ENCODE data around the gene GAB2. TPM values are rescaled to one million over a fixed set of nuclear protein-coding genes. Genes with fewer than 3 reads are reported as not detected.

GAB2 gene
- total and polyA plus RNA-seq, 2 of the 13 experiments (the other 11 are each of a cell fraction or from before 2014, with no cell fraction given) = 4.1 to 8.6 TPM

GRCh38 chr11:78451371-78452150, 33.9 kb upstream of the GAB2 start:
- no peak for FAIRE-seq
- Histone ChIP-seq H3K4me3 (replicated peaks in 1 of 3; ENCODE audit: insufficient read depth in 1 of 3, low read depth in 2 of 3, low read length in 3 of 3) (no peak overlapping the region), H3K36me3 (replicated peaks in 1 of 2; ENCODE audit: control insufficient read depth in 1 of 2, insufficient read depth in 2 of 2, low read length in 2 of 2) (peaks cover 2 to 33% of the 10 kb centered on the region in 2 experiments; a peak in 4 of 5 replicates), H3K27me3 (ENCODE audit: control insufficient read depth in 1 of 2, insufficient read depth in 2 of 2, low read length in 2 of 2) (no peaks in the 10 kb centered on the region), H3K9ac (ENCODE audit: insufficient read depth, low read depth, low read length) (no peak overlapping the region), H3K4me1 (ENCODE audit: insufficient read depth, low read length) (no peaks in the 10 kb centered on the region), H3K27ac (ENCODE audit: extremely low read length, insufficient read depth, low read length) (no peak overlapping the region), H3K4me2 (ENCODE audit: low read depth, low read length) (no peak overlapping the region), H2AFZ (ENCODE audit: low read length) (no peak overlapping the region), H3K79me2 (ENCODE audit: insufficient read depth, low read length) (no peaks in the 10 kb centered on the region), H4K20me1 (ENCODE audit: insufficient read depth, low read length) (no peaks in the 10 kb centered on the region), H3K9me3 (ENCODE audit: low read length) (no peaks in the 10 kb centered on the region)
- DNase-seq (ENCODE audit: low spot score) = no peak
- WGBS (ENCODE audit: low lambda C conversion rate) = 93% methylated on average over 5 of the region's 5 CpGs
- TF ChIP-seq HDAC2 (CRISPR knock-in tag; IDR thresholded peaks at IDR 0.05) = no peak
- TF ChIP-seq RFX1 (IDR thresholded peaks at IDR 0.05) = no peak
- TF ChIP-seq HINFP (CRISPR knock-in tag; IDR thresholded peaks at IDR 0.05; ENCODE audit: low read depth) = no peak
- no peak for TF ChIP-seq ZNF75D (CRISPR knock-in tag; IDR thresholded peaks at IDR 0.05; ENCODE audit: borderline replicate concordance)
- no peak for TF ChIP-seq ZNF414 (CRISPR knock-in tag; IDR thresholded peaks at IDR 0.05)
- CTCF ChIA-PET (ENCODE audit: low intra/inter-chr PET ratio, low total read pairs) = no interaction called here
- no TSS peak for BruUV-seq (replicated peaks)
- POLR2A ChIA-PET = no interaction called here
- ATAC-seq = no peak
- in situ Hi-C loops (cut with HindIII; ENCODE audit: extremely low pct_ligation_motif_present, low pct_unique_long_range_greater_than_20kb) (no loop called here), intact Hi-C loops (cut with micrococcal nuclease; ENCODE audit: unreplicated experiment) (no loop called here)

GRCh38 chr11:78450866-78451265, 33.2 kb upstream of the GAB2 start:
- Histone ChIP-seq H3K4me3 (replicated peaks in 1 of 3; ENCODE audit: insufficient read depth in 1 of 3, low read depth in 2 of 3, low read length in 3 of 3) (no peak overlapping the region), H3K9ac (ENCODE audit: insufficient read depth, low read depth, low read length) (no peak overlapping the region), H2AFZ (ENCODE audit: low read length) (no peak overlapping the region), H3K27ac (ENCODE audit: extremely low read length, insufficient read depth, low read length) (no peak overlapping the region), H3K27me3 (ENCODE audit: control insufficient read depth in 1 of 2, insufficient read depth in 2 of 2, low read length in 2 of 2) (no peaks in the 10 kb centered on the region), H3K4me2 (ENCODE audit: low read depth, low read length) (no peak overlapping the region), H3K4me1 (ENCODE audit: insufficient read depth, low read length) (no peaks in the 10 kb centered on the region), H3K36me3 (replicated peaks in 1 of 2; ENCODE audit: control insufficient read depth in 1 of 2, insufficient read depth in 2 of 2, low read length in 2 of 2) (peaks cover 2 to 27% of the 10 kb centered on the region in 2 experiments; a peak in 4 of 5 replicates), H3K9me3 (ENCODE audit: low read length) (no peaks in the 10 kb centered on the region), H3K79me2 (ENCODE audit: insufficient read depth, low read length) (no peaks in the 10 kb centered on the region), H4K20me1 (ENCODE audit: insufficient read depth, low read length) (no peaks in the 10 kb centered on the region)
- intact Hi-C loops (cut with micrococcal nuclease; ENCODE audit: unreplicated experiment) (no loop called here), in situ Hi-C loops (cut with HindIII; ENCODE audit: extremely low pct_ligation_motif_present, low pct_unique_long_range_greater_than_20kb) (no loop called here)
- ATAC-seq (no peak), FAIRE-seq (no peak), DNase-seq (ENCODE audit: low spot score) (no peak)
- ChIA-PET POLR2A (no interaction called here), CTCF (ENCODE audit: low intra/inter-chr PET ratio, low total read pairs) (no interaction called here)
- WGBS (ENCODE audit: low lambda C conversion rate) = 94% methylated on average over 2 of the region's 2 CpGs
- TF ChIP-seq SRY (CRISPR knock-in tag; IDR thresholded peaks at IDR 0.05) = no peak
- TF ChIP-seq HDAC6 (IDR thresholded peaks at IDR 0.05; ENCODE audit: low read depth, low read length) = no peak
- TF ChIP-seq REXO4 (CRISPR knock-in tag; IDR thresholded peaks at IDR 0.05; ENCODE audit: borderline replicate concordance) = no peak
- TF ChIP-seq NR1H2 (CRISPR knock-in tag; IDR thresholded peaks at IDR 0.05; ENCODE audit: borderline replicate concordance, low read depth) = no peak
- no peak for TF ChIP-seq BORCS8-MEF2B (CRISPR knock-in tag; IDR thresholded peaks at IDR 0.05)
- BruUV-seq (replicated peaks) = no TSS peak
